Endothelial cell of umbilical vein (primary cell): ENCODE data around the gene MAGIX. TPM values are rescaled to one million over a fixed set of nuclear protein-coding genes. Genes with fewer than 3 reads are reported as not detected.

Experiments used
- BruUV-seq: library from RNA; stranded (reverse); fragments of 400-500 nt; replicated peaks from 2 replicates; lab custom pipeline; 2021; lab: Mats Ljungman, UMichigan
- CTCF ChIA-PET: fragments of 300-600, 350-600 bp; sonication (Branson Sonifier 250); formaldehyde crosslinking; loops from one replicate; lab custom pipeline; 2021; ENCODE audit warnings: antibody characterized with exemption, inconsistent platforms; lab: Charles Lee
- POLR2A ChIA-PET: fragments of 300-600, 350-600 bp; sonication (Branson Sonifier 250); formaldehyde crosslinking; loops from one replicate; lab custom pipeline; 2021; ENCODE audit warnings: antibody characterized with exemption, inconsistent platforms; lab: Charles Lee
- DNase-seq: peaks from one replicate; pipeline ENCODE4 v3.0.0-alpha.2; 2011; ENCODE audit warnings: low read depth, low spot score
- FAIRE-seq: peaks from 2 replicates; lab custom pipeline; 2011; peaks lifted over from hg19 to GRCh38; lab: Jason Lieb, UNC
- H2AFZ ChIP-seq: 2 replicates; pipeline ENCODE4 v1.6.0; 2012; ENCODE audit warnings: low read depth, low read length, control low read depth, inconsistent platforms
- H3K27ac ChIP-seq: 2 replicates; pipeline ENCODE4 v1.5.1; 2011; ENCODE audit warnings: low read depth, mild to moderate bottlenecking, control low read depth, low read length, moderate library complexity; ENCODE audit not compliant: insufficient read depth
- H3K27me3 ChIP-seq, 2 experiments: 2 replicates each; pipeline versions ENCODE4 v1.6.0 to v1.6.1; 2011; ENCODE audit warnings: low read length in 2 of 2, mixed read lengths in 1 of 2; ENCODE audit not compliant: control insufficient read depth in 2 of 2, insufficient read depth in 2 of 2
- H3K36me3 ChIP-seq, 2 experiments: 2 replicates in 1 of 2; 3 replicates in 1 of 2; pipeline ENCODE4 v1.5.1; 2011; ENCODE audit warnings: low read length in 2 of 2, mild to moderate bottlenecking in 1 of 2, moderate library complexity in 1 of 2; ENCODE audit not compliant: control insufficient read depth in 2 of 2, insufficient read depth in 2 of 2; ENCODE audit errors: extremely low read depth in 1 of 2
- H3K4me1 ChIP-seq: 3 replicates; pipeline ENCODE4 v1.5.1; 2011; ENCODE audit warnings: mild to moderate bottlenecking, low read length; ENCODE audit not compliant: control insufficient read depth, insufficient read depth; ENCODE audit errors: extremely low read depth
- H3K4me2 ChIP-seq: 2 replicates; pipeline ENCODE4 v1.6.1; 2011; ENCODE audit warnings: low read length, control low read depth, mixed read lengths; ENCODE audit not compliant: insufficient read depth
- H3K4me3 ChIP-seq, 3 experiments: fragments of 200-600 bp in 1 of 3; sonication (generic), shearing (Covaris generic) in 1 of 3; replicated peaks in 1 of 3; 2 replicates each; pipeline ENCODE4 v1.5.1; 2011 to 2016; ENCODE audit warnings: control low read depth in 3 of 3, low read length in 3 of 3, mild to moderate bottlenecking in 2 of 3, inconsistent platforms in 1 of 3, low read depth in 1 of 3, moderate library complexity in 1 of 3; ENCODE audit not compliant: insufficient read depth in 1 of 3
- H3K79me2 ChIP-seq: 2 replicates; pipeline ENCODE4 v1.6.0; 2012; ENCODE audit warnings: low read length, inconsistent platforms; ENCODE audit not compliant: control insufficient read depth, insufficient read depth
- H3K9ac ChIP-seq: replicated peaks from 2 replicates; pipeline ENCODE3; 2011; ENCODE audit warnings: low read length, control low read depth; ENCODE audit not compliant: insufficient read depth; ENCODE audit errors: extremely low read depth
- H3K9me1 ChIP-seq: replicated peaks from 3 replicates; pipeline ENCODE4 v1.6.0; 2011; ENCODE audit warnings: mild to moderate bottlenecking, low read length; ENCODE audit not compliant: control insufficient read depth, insufficient read depth; ENCODE audit errors: extremely low read depth
- H3K9me3 ChIP-seq: replicated peaks from 2 replicates; pipeline ENCODE4 v1.5.1; 2012; ENCODE audit warnings: low read length, inconsistent platforms; ENCODE audit not compliant: control insufficient read depth, insufficient read depth
- H4K20me1 ChIP-seq: replicated peaks from 2 replicates; pipeline ENCODE3; 2011; ENCODE audit warnings: mild to moderate bottlenecking, low read length; ENCODE audit not compliant: control insufficient read depth, insufficient read depth; ENCODE audit errors: extremely low read depth
- CTCF ChIP-seq, 2 donors: IDR thresholded peaks; 1 replicate in 1 of 2; 2 replicates in 1 of 2; pipeline ENCODE4 v1.5.1; 2011; ENCODE audit warnings: low read length in 2 of 2, mild to moderate bottlenecking in 2 of 2, moderate library complexity in 2 of 2, control low read depth in 1 of 2, inconsistent platforms in 1 of 2, low read depth in 1 of 2; ENCODE audit not compliant: insufficient read depth in 1 of 2; ENCODE audit errors: extremely low read depth in 1 of 2
- EZH2 ChIP-seq: IDR thresholded peaks from 2 replicates; pipeline ENCODE4 v1.6.1; 2012; ENCODE audit warnings: borderline replicate concordance, low read depth, mild to moderate bottlenecking, moderate library complexity, low read length, inconsistent platforms; ENCODE audit not compliant: severe bottlenecking
- FOS ChIP-seq: IDR thresholded peaks from 2 replicates; pipeline ENCODE4 v1.6.1; 2011; ENCODE audit warnings: mild to moderate bottlenecking, low read length, moderate library complexity, borderline replicate concordance; ENCODE audit not compliant: insufficient read depth
- GATA2 ChIP-seq: IDR thresholded peaks from 2 replicates; pipeline ENCODE4 v1.7.0; 2011; ENCODE audit warnings: low read depth, mild to moderate bottlenecking, moderate library complexity, mixed read lengths, low read length; ENCODE audit not compliant: insufficient read length, insufficient read depth
- JUN ChIP-seq: IDR thresholded peaks from 2 replicates; pipeline ENCODE4 v1.6.1; 2011; ENCODE audit warnings: borderline replicate concordance, low read depth; ENCODE audit not compliant: insufficient read length, insufficient read depth
- MAX ChIP-seq: IDR thresholded peaks from 2 replicates; pipeline ENCODE4 v1.6.1; 2011; ENCODE audit not compliant: insufficient read depth, insufficient read length
- MYC ChIP-seq: IDR thresholded peaks from one replicate; pipeline ENCODE4 v1.6.1; 2011; ENCODE audit warnings: mild to moderate bottlenecking, low read depth, low read length
- POLR2A ChIP-seq: IDR thresholded peaks from 2 replicates; pipeline ENCODE4 v1.6.1; 2012; ENCODE audit warnings: low read depth, mild to moderate bottlenecking, control low read depth, low read length
- POLR2AphosphoS5 ChIP-seq: IDR thresholded peaks from 2 replicates; pipeline ENCODE4 v1.6.1; 2012; ENCODE audit warnings: low read depth, mild to moderate bottlenecking, control low read depth, low read length, moderate library complexity; ENCODE audit not compliant: insufficient read depth
- dilution Hi-C: fragments of 300-500 bp; cut with MboI; formaldehyde crosslinking; loops from one replicate; pipeline ENCODE4 v1.15.0; 2019; ENCODE audit warnings: low sequenced_read_pairs; ENCODE audit not compliant: extremely low pct_ligation_motif_present
- intact Hi-C: fragments of 100-400 bp; cut with micrococcal nuclease; formaldehyde crosslinking; loops from one replicate; pipeline ENCODE4 v1.10.0; 2022
- polyA plus RNA-seq, 4 experiments: library from polyadenylated mRNA; depleted of rRNA in 3 of 4; stranded (reverse) in 3 of 4; unstranded in 1 of 4; fragments of >200 nt; gene quantifications; 2 replicates each; pipeline versions ENCODE4 v1.2.1 to v1.2.3, GENCODE V29; 2011 to 2012; ENCODE audit warnings: missing spikeins in 1 of 4
- total RNA-seq: library from RNA; stranded (reverse); gene quantifications from 2 replicates; pipeline ENCODE4 v1.2.3, GENCODE V29; 2021

Gene MAGIX
- total and polyA plus RNA-seq, 2 donors (not counting 3 experiments of a cell fraction or from before 2014, with no cell fraction given), result 0.77 to 0.88 TPM

- Histone ChIP-seq H3K79me2 (peaks cover 25% of the 10 kb centered on the region), H2AFZ (no peak overlapping the region), H3K27me3 (no peaks in the 10 kb centered on the region), H3K4me2 (no peak overlapping the region), H3K9ac (no peak overlapping the region), H3K9me1 (no peaks in the 10 kb centered on the region), H3K27ac (no peak overlapping the region), H3K4me3 (no peak overlapping the region), H3K36me3 (peaks cover 0 to 4% of the 10 kb centered on the region in 2 experiments), H3K9me3 (no peaks in the 10 kb centered on the region), H3K4me1 (peaks cover 9% of the 10 kb centered on the region), H4K20me1 (no peaks in the 10 kb centered on the region)
- ChIA-PET CTCF (interaction anchor here (0.6 kb wide), 1 partner anchor 9 kb away, joined by 3 read pairs; no protein-coding TSS in a partner anchor), POLR2A (no interaction called here)
- intact Hi-C loops, result no loop called here
- no peak for FAIRE-seq
- TF ChIP-seq MYC (no peak), POLR2A (peak; percentile 20)
- BruUV-seq, result no TSS peak
- dilution Hi-C loops, result no loop called here
- DNase-seq, result no peak
These were observed 14.1 kb downstream of the MAGIX start for GRCh38 chrX:49176421-49177326.

- peaks cover 0 to 5% of the 10 kb centered on the region in 2 experiments for H3K36me3 ChIP-seq
- H2AFZ ChIP-seq, result no peak overlapping the region
- H3K9ac ChIP-seq, result no peak overlapping the region
- no peak overlapping the region for H3K4me2 ChIP-seq
- peaks cover 21% of the 10 kb centered on the region for H3K79me2 ChIP-seq
- no peaks in the 10 kb centered on the region for H4K20me1 ChIP-seq
- intact Hi-C loops (no loop called here), dilution Hi-C loops (no loop called here)
- no TSS peak for BruUV-seq
- ChIA-PET POLR2A (no interaction called here), CTCF (no interaction called here)
- H3K27me3 ChIP-seq, result no peaks in the 10 kb centered on the region
- no peak overlapping the region for H3K4me3 ChIP-seq
- H3K9me3 ChIP-seq, result no peaks in the 10 kb centered on the region
- DNase-seq, result no peak
- TF ChIP-seq GATA2, result no peak
- TF ChIP-seq EZH2, result no peak
- no peak for TF ChIP-seq MAX
- no peak for TF ChIP-seq MYC
- TF ChIP-seq POLR2A, result no peak
- no peak for TF ChIP-seq JUN
- TF ChIP-seq FOS, result no peak
- TF ChIP-seq POLR2AphosphoS5, result no peak
- no peak for TF ChIP-seq CTCF (IDR thresholded peaks at IDR 0.05; ENCODE audit: extremely low read depth in 1 of 2, insufficient read depth in 1 of 2, low read depth in 1 of 2, low read length in 2 of 2)
- H3K4me1 ChIP-seq, result peaks cover 9% of the 10 kb centered on the region
- peak; percentile 21 for FAIRE-seq
- H3K27ac ChIP-seq, result no peak overlapping the region
- H3K9me1 ChIP-seq, result no peaks in the 10 kb centered on the region
These were observed 14.8 kb downstream of the MAGIX start for GRCh38 chrX:49177338-49177833.
